Common myeloid progenitor, CD34-positive (primary cell): Measurements from ENCODE around the gene SLC6A13.

Source experiments
- CTCF ChIA-PET: fragments of 350-600 bp; sonication (Branson Sonifier 250); formaldehyde crosslinking; loops from one replicate; lab custom pipeline; 2021; ENCODE audit warnings: antibody characterized with exemption; lab: Charles Lee
- POLR2A ChIA-PET: fragments of 350-600 bp; sonication (Branson Sonifier 250); formaldehyde crosslinking; loops from one replicate; lab custom pipeline; 2021; ENCODE audit warnings: antibody characterized with exemption; lab: Charles Lee
- DNase-seq, 3 donors: peaks; one replicate each; pipeline versions ENCODE4 v3.0.0 to v3.0.0-alpha.2; 2013
- H3K27ac ChIP-seq, 2 experiments: 1 replicate in 1 of 2; 2 replicates in 1 of 2; pipeline ENCODE4 v1.7.0; 2013; ENCODE audit warnings: inconsistent platforms in 2 of 2, low read length in 2 of 2, mild to moderate bottlenecking in 2 of 2, low read depth in 1 of 2, moderate library complexity in 1 of 2; ENCODE audit not compliant: severe bottlenecking in 2 of 2, insufficient read depth in 1 of 2, poor library complexity in 1 of 2
- H3K27me3 ChIP-seq, 5 experiments: replicated peaks in 2 of 5; 1 replicate in 3 of 5; 2 replicates in 2 of 5; pipeline versions ENCODE4 v1.6.1 to v1.7.0; 2013; ENCODE audit warnings: low read length in 4 of 5, mild to moderate bottlenecking in 2 of 5, moderate library complexity in 2 of 5, inconsistent platforms in 1 of 5; ENCODE audit not compliant: insufficient read depth in 5 of 5, control insufficient read depth in 4 of 5
- H3K36me3 ChIP-seq, 4 experiments: 1 replicate in 2 of 4; 2 replicates in 2 of 4; pipeline versions ENCODE4 v1.6.1 to v1.7.0; 2013; ENCODE audit warnings: low read length in 3 of 4, control low read depth in 1 of 4, mild to moderate bottlenecking in 1 of 4; ENCODE audit not compliant: control insufficient read depth in 4 of 4, insufficient read depth in 4 of 4
- H3K4me1 ChIP-seq, 4 experiments: 1 replicate in 3 of 4; 2 replicates in 1 of 4; pipeline versions ENCODE4 v1.6.1 to v1.7.1; 2013; ENCODE audit warnings: low read length in 3 of 4, mild to moderate bottlenecking in 3 of 4, control low read depth in 1 of 4, inconsistent platforms in 1 of 4, moderate library complexity in 1 of 4; ENCODE audit not compliant: control insufficient read depth in 4 of 4, insufficient read depth in 4 of 4; ENCODE audit errors: control extremely low read depth in 1 of 4
- H3K4me3 ChIP-seq, 7 experiments: 1 replicate in 4 of 7; 2 replicates in 3 of 7; pipeline versions ENCODE4 v1.5.1 to v1.7.0; 2013; ENCODE audit warnings: mild to moderate bottlenecking in 7 of 7, low read length in 6 of 7, moderate library complexity in 6 of 7, inconsistent platforms in 2 of 7, low read depth in 2 of 7, control low read depth in 1 of 7; ENCODE audit not compliant: insufficient read depth in 4 of 7, control insufficient read depth in 1 of 7; ENCODE audit errors: extremely low read depth in 1 of 7
- H3K9me3 ChIP-seq, 5 experiments: 1 replicate in 4 of 5; 2 replicates in 1 of 5; pipeline versions ENCODE4 v1.6.1 to v1.7.1; 2013; ENCODE audit warnings: low read length in 4 of 5, mild to moderate bottlenecking in 2 of 5, inconsistent platforms in 1 of 5, low read depth in 1 of 5, moderate library complexity in 1 of 5; ENCODE audit not compliant: control insufficient read depth in 4 of 5, insufficient read depth in 2 of 5; ENCODE audit errors: control extremely low read depth in 1 of 5
- WGBS: methylation state at CpG from one replicate; pipeline ENCODE4 v1.1.5; 2013; ENCODE audit not compliant: insufficient coverage; 5-methylcytosine and 5-hydroxymethylcytosine counted together

SLC6A13 gene

GRCh38 chr12:209246-209645 is 53.4 kb downstream of the SLC6A13 start:
- Histone ChIP-seq H3K4me1 (peaks cover 0 to 16% (median 12%) of the 10 kb centered on the region in 4 experiments), H3K27ac (no peak overlapping the region), H3K9me3 (no peaks in the 10 kb centered on the region), H3K36me3 (no peaks in the 10 kb centered on the region), H3K27me3 (peaks cover 2 to 30% (median 18%) of the 10 kb centered on the region in 5 experiments), H3K4me3 (no peak overlapping the region)
- CTCF ChIA-PET = interaction anchor here (5.2 kb wide), 1 partner anchor 12 kb away, joined by 31 read pairs; no protein-coding TSS in a partner anchor
- 95% methylated on average over 14 of the region's 15 CpGs for WGBS
- POLR2A ChIA-PET = no interaction called here
- DNase-seq = no peak

GRCh38 chr12:208813-209212 is 53.8 kb downstream of the SLC6A13 start:
- no peak for DNase-seq
- POLR2A ChIA-PET = no interaction called here
- Histone ChIP-seq H3K4me1 (peaks cover 0 to 19% (median 13%) of the 10 kb centered on the region in 4 experiments), H3K9me3 (no peaks in the 10 kb centered on the region), H3K27ac (no peak overlapping the region), H3K4me3 (no peak overlapping the region), H3K27me3 (peaks cover 2 to 30% (median 21%) of the 10 kb centered on the region in 5 experiments), H3K36me3 (no peaks in the 10 kb centered on the region)
- 97% methylated on average over 4 of the region's 4 CpGs for WGBS
- CTCF ChIA-PET = interaction anchor here (5.2 kb wide), 1 partner anchor 12 kb away, joined by 31 read pairs; no protein-coding TSS in a partner anchor

GRCh38 chr12:207804-208203 is 54.8 kb downstream of the SLC6A13 start:
- POLR2A ChIA-PET = no interaction called here
- H3K27me3 ChIP-seq = peaks cover 2 to 30% (median 19%) of the 10 kb centered on the region in 5 experiments
- H3K4me3 ChIP-seq = no peak overlapping the region
- H3K9me3 ChIP-seq = no peaks in the 10 kb centered on the region
- no CpG with 5 or more reads among the region's 10 CpGs for WGBS
- peaks cover 0 to 17% (median 12%) of the 10 kb centered on the region in 4 experiments for H3K4me1 ChIP-seq
- no peak overlapping the region for H3K27ac ChIP-seq
- CTCF ChIA-PET = no interaction called here
- H3K36me3 ChIP-seq = no peaks in the 10 kb centered on the region
- no peak for DNase-seq

- WGBS = 97% methylated on average over 20 of the region's 21 CpGs
- H3K4me1 ChIP-seq = peaks cover 0 to 11% (median 7%) of the 10 kb centered on the region in 4 experiments
- peaks cover 2 to 35% (median 25%) of the 10 kb centered on the region in 5 experiments for H3K27me3 ChIP-seq
- H3K4me3 ChIP-seq = no peak overlapping the region
- H3K36me3 ChIP-seq = no peaks in the 10 kb centered on the region
- ChIA-PET POLR2A (no interaction called here), CTCF (interaction anchor here (1.0 kb wide), 1 partner anchor 13 kb away, joined by 3 read pairs; no protein-coding TSS in a partner anchor)
- H3K27ac ChIP-seq = no peak overlapping the region
- no peaks in the 10 kb centered on the region for H3K9me3 ChIP-seq
- DNase-seq = no peak
These were observed 55.7 kb downstream of the SLC6A13 start for GRCh38 chr12:206746-207440.

GRCh38 chr12:205026-205425 is 57.6 kb downstream of the SLC6A13 start:
- no peak for DNase-seq
- Histone ChIP-seq H3K4me1 (peaks cover 0 to 11% (median 7%) of the 10 kb centered on the region in 4 experiments), H3K4me3 (no peak overlapping the region), H3K27me3 (peaks cover 2 to 51% (median 32%) of the 10 kb centered on the region in 5 experiments), H3K27ac (no peak overlapping the region), H3K9me3 (no peaks in the 10 kb centered on the region), H3K36me3 (no peaks in the 10 kb centered on the region)
- ChIA-PET POLR2A (no interaction called here), CTCF (interaction anchor here (0.7 kb wide), 1 partner anchor 15 kb away, joined by 3 read pairs; no protein-coding TSS in a partner anchor)
- WGBS = 90% methylated on average over 2 of the region's 4 CpGs

- WGBS = 96% methylated on average over 11 of the region's 11 CpGs
- H3K36me3 ChIP-seq = no peaks in the 10 kb centered on the region
- peaks cover 2 to 57% (median 35%) of the 10 kb centered on the region in 5 experiments for H3K27me3 ChIP-seq
- peaks cover 0 to 11% (median 7%) of the 10 kb centered on the region in 4 experiments for H3K4me1 ChIP-seq
- no peak for DNase-seq
- CTCF ChIA-PET = interaction anchor here (1.5 to 4.0 kb wide), 3 partner anchors 9 to 15 kb away, joined by 3 to 28 read pairs (median 6); partner anchors contain the start of gene SLC6A12
- POLR2A ChIA-PET = no interaction called here
- no peak overlapping the region for H3K27ac ChIP-seq
- H3K9me3 ChIP-seq = no peaks in the 10 kb centered on the region
- H3K4me3 ChIP-seq = no peak overlapping the region
These were observed 58.4 kb downstream of the SLC6A13 start for GRCh38 chr12:204261-204678.
